ENCODE measurements around the gene C11orf86.
"Not testable (repeated sequence)": the region's sequence is repeated elsewhere in the genome, so short reads cannot be mapped to it uniquely, and the experiment has no call there.

Gene C11orf86

GRCh38 chr11:66986178-66986545 lies 11.1 kb downstream of the C11orf86 start:
- H3K79me2 ChIP-seq (ENCODE audit: insufficient read depth, low read length): no peaks in the 10 kb centered on the region
- no peak overlapping the region for H3K9ac ChIP-seq (ENCODE audit: low read depth, low read length)
- ATAC-seq (ENCODE audit: insufficient read depth, low read depth) (no peak), DNase-seq (no peak)
- no peaks in the 10 kb centered on the region for H3K36me3 ChIP-seq (ENCODE audit: insufficient read depth, low read length)
- no peak overlapping the region for H3K4me2 ChIP-seq (ENCODE audit: insufficient read depth, low read length)
- no peaks in the 10 kb centered on the region for H3K9me3 ChIP-seq (ENCODE audit: insufficient read depth, low read length, severe bottlenecking)
- no peak for TF ChIP-seq EZH2 (IDR thresholded peaks at IDR 0.05; ENCODE audit: borderline replicate concordance, low read depth, low read length, severe bottlenecking)
- no peak for TF ChIP-seq CTCF (IDR thresholded peaks at IDR 0.05; ENCODE audit: borderline replicate concordance, extremely low read depth, low read length, poor library complexity, severe bottlenecking)
- H3K4me1 ChIP-seq (ENCODE audit: insufficient read depth, low read length): peaks cover 16% of the 10 kb centered on the region
- no peak overlapping the region for H3K27ac ChIP-seq (ENCODE audit: low read length)
- no peak overlapping the region for H2AFZ ChIP-seq (ENCODE audit: low read depth, low read length)
- peaks cover 3% of the 10 kb centered on the region; the same call in 1 of the 2 replicates for H4K20me1 ChIP-seq (ENCODE audit: insufficient read depth, low read length)
- H3K4me3 ChIP-seq (ENCODE audit: low read depth in 1 of 2, low read length in 2 of 2): no peak overlapping the region
- H3K27me3 ChIP-seq (ENCODE audit: insufficient read depth, low read length, poor library complexity): peaks cover 3% of the 10 kb centered on the region

- Histone ChIP-seq H3K36me3 (ENCODE audit: insufficient read depth, low read length) (no peaks in the 10 kb centered on the region), H2AFZ (ENCODE audit: low read depth, low read length) (no peak overlapping the region), H3K4me2 (ENCODE audit: insufficient read depth, low read length) (no peak overlapping the region), H3K4me3 (ENCODE audit: low read depth in 1 of 2, low read length in 2 of 2) (no peak overlapping the region), H3K27me3 (ENCODE audit: insufficient read depth, low read length, poor library complexity) (peaks cover 3% of the 10 kb centered on the region), H3K79me2 (ENCODE audit: insufficient read depth, low read length) (no peaks in the 10 kb centered on the region), H4K20me1 (ENCODE audit: insufficient read depth, low read length) (peaks cover 3% of the 10 kb centered on the region; the same call in 1 of the 2 replicates), H3K4me1 (ENCODE audit: insufficient read depth, low read length) (peaks cover 6% of the 10 kb centered on the region), H3K9ac (ENCODE audit: low read depth, low read length) (no peak overlapping the region), H3K9me3 (ENCODE audit: insufficient read depth, low read length, severe bottlenecking) (no peaks in the 10 kb centered on the region), H3K27ac (ENCODE audit: low read length) (no peak overlapping the region)
- ATAC-seq (ENCODE audit: insufficient read depth, low read depth) (no peak), DNase-seq (no peak)
- TF ChIP-seq EZH2 (IDR thresholded peaks at IDR 0.05; ENCODE audit: borderline replicate concordance, low read depth, low read length, severe bottlenecking) (no peak), CTCF (IDR thresholded peaks at IDR 0.05; ENCODE audit: borderline replicate concordance, extremely low read depth, low read length, poor library complexity, severe bottlenecking) (no peak)
These were observed 12.1 kb downstream of the C11orf86 start for GRCh38 chr11:66987158-66987620.

- H3K4me2 ChIP-seq (ENCODE audit: insufficient read depth, low read length): no peak overlapping the region
- no peaks in the 10 kb centered on the region for H3K36me3 ChIP-seq (ENCODE audit: insufficient read depth, low read length)
- no peaks in the 10 kb centered on the region for H3K79me2 ChIP-seq (ENCODE audit: insufficient read depth, low read length)
- H3K27ac ChIP-seq (ENCODE audit: low read length): no peak overlapping the region
- no peak overlapping the region for H3K4me3 ChIP-seq (ENCODE audit: low read depth in 1 of 2, low read length in 2 of 2)
- H3K27me3 ChIP-seq (ENCODE audit: insufficient read depth, low read length, poor library complexity): peaks cover 3% of the 10 kb centered on the region
- ATAC-seq (ENCODE audit: insufficient read depth, low read depth) (no peak), DNase-seq (no peak)
- no peaks in the 10 kb centered on the region for H3K9me3 ChIP-seq (ENCODE audit: insufficient read depth, low read length, severe bottlenecking)
- no peak overlapping the region for H2AFZ ChIP-seq (ENCODE audit: low read depth, low read length)
- no peak overlapping the region for H3K9ac ChIP-seq (ENCODE audit: low read depth, low read length)
- TF ChIP-seq EZH2 (IDR thresholded peaks at IDR 0.05; ENCODE audit: borderline replicate concordance, low read depth, low read length, severe bottlenecking) (no peak), CTCF (IDR thresholded peaks at IDR 0.05; ENCODE audit: borderline replicate concordance, extremely low read depth, low read length, poor library complexity, severe bottlenecking) (no peak)
- no peaks in the 10 kb centered on the region for H3K4me1 ChIP-seq (ENCODE audit: insufficient read depth, low read length)
- H4K20me1 ChIP-seq (ENCODE audit: insufficient read depth, low read length): no peaks in the 10 kb centered on the region
These were observed 13.0 kb downstream of the C11orf86 start for GRCh38 chr11:66987924-66988637.

- H4K20me1 ChIP-seq (ENCODE audit: insufficient read depth, low read length); H2AFZ ChIP-seq (ENCODE audit: low read depth, low read length); DNase-seq; ATAC-seq (ENCODE audit: insufficient read depth, low read depth); H3K9me3 ChIP-seq (ENCODE audit: insufficient read depth, low read length, severe bottlenecking); H3K4me2 ChIP-seq (ENCODE audit: insufficient read depth, low read length); H3K79me2 ChIP-seq (ENCODE audit: insufficient read depth, low read length); H3K4me1 ChIP-seq (ENCODE audit: insufficient read depth, low read length); H3K4me3 ChIP-seq (ENCODE audit: low read depth in 1 of 2, low read length in 2 of 2); H3K27me3 ChIP-seq (ENCODE audit: insufficient read depth, low read length, poor library complexity); H3K27ac ChIP-seq (ENCODE audit: low read length); H3K9ac ChIP-seq (ENCODE audit: low read depth, low read length); H3K36me3 ChIP-seq (ENCODE audit: insufficient read depth, low read length): not testable (repeated sequence)
These were observed 13.6 kb downstream of the C11orf86 start for GRCh38 chr11:66988741-66989140.

GRCh38 chr11:66989360-66989759 lies 14.3 kb downstream of the C11orf86 start:
- not testable (repeated sequence) for H3K4me3 ChIP-seq (ENCODE audit: low read depth in 1 of 2, low read length in 2 of 2); H3K9ac ChIP-seq (ENCODE audit: low read depth, low read length); H3K4me1 ChIP-seq (ENCODE audit: insufficient read depth, low read length); ATAC-seq (ENCODE audit: insufficient read depth, low read depth); H3K36me3 ChIP-seq (ENCODE audit: insufficient read depth, low read length); H4K20me1 ChIP-seq (ENCODE audit: insufficient read depth, low read length); H3K4me2 ChIP-seq (ENCODE audit: insufficient read depth, low read length); H3K9me3 ChIP-seq (ENCODE audit: insufficient read depth, low read length, severe bottlenecking); H3K27ac ChIP-seq (ENCODE audit: low read length); H3K79me2 ChIP-seq (ENCODE audit: insufficient read depth, low read length); H2AFZ ChIP-seq (ENCODE audit: low read depth, low read length); H3K27me3 ChIP-seq (ENCODE audit: insufficient read depth, low read length, poor library complexity)
- peak; percentile 28 for DNase-seq
